Upper lobe of left lung (tissue), 6 donors: ENCODE results near the gene MCTP1. TPM values are rescaled to one million over a fixed set of nuclear protein-coding genes. Genes with fewer than 3 reads are reported as not detected.

ENCODE experiments used
- ATAC-seq, 2 donors: fragments of 200-7000 bp; cut with Tn5 transposase; one replicate each; pipeline ENCODE4 v1.9.1; 2022; ENCODE audit warnings: mild to moderate bottlenecking in 2 of 2, moderate library complexity in 2 of 2; ENCODE audit not compliant: low FRiP score in 2 of 2
- DNase-seq, 2 donors: peaks; one replicate each; pipeline ENCODE4 v3.0.0-alpha.2; 2019 to 2020
- H3K27ac ChIP-seq, 4 donors: fragments of 200-600 bp; sonication (generic); one replicate each; pipeline ENCODE4 v1.5.1; 2016 to 2019
- H3K27me3 ChIP-seq, 4 donors: fragments of 200-600 bp; sonication (generic); one replicate each; pipeline ENCODE4 v1.5.1; 2017 to 2019
- H3K36me3 ChIP-seq, 4 donors: fragments of 200-600 bp; sonication (generic); one replicate each; pipeline ENCODE4 v1.5.1; 2016 to 2019
- H3K4me1 ChIP-seq, 4 donors: fragments of 200-600 bp; sonication (generic); one replicate each; pipeline ENCODE4 v1.5.1; 2018 to 2019
- H3K4me3 ChIP-seq, 4 donors: fragments of 200-600 bp; sonication (generic); one replicate each; pipeline ENCODE4 v1.5.1; 2017 to 2019; ENCODE audit warnings: mild to moderate bottlenecking in 2 of 4, moderate library complexity in 1 of 4
- H3K9me3 ChIP-seq, 4 donors: fragments of 200-600 bp; sonication (generic); one replicate each; pipeline ENCODE4 v1.5.1; 2018 to 2019
- CTCF ChIP-seq, 6 experiments: fragments of 450-650 bp in 4 of 6; fragments of 200-600 bp in 2 of 6; sonication (generic) in 2 of 6; IDR thresholded peaks; one replicate each; pipeline ENCODE4 v1.5.1; 2016 to 2019; ENCODE audit warnings: antibody characterized with exemption in 6 of 6
- EP300 ChIP-seq, 4 donors: sonication (generic); formaldehyde crosslinking; IDR thresholded peaks; one replicate each; pipeline ENCODE4 v1.5.1; 2017; ENCODE audit warnings: antibody characterized with exemption in 4 of 4, control low read depth in 2 of 4
- POLR2A ChIP-seq, 4 donors: fragments of 450-650 bp; IDR thresholded peaks; one replicate each; pipeline ENCODE4 v1.5.1; 2016 to 2017; ENCODE audit warnings: antibody characterized with exemption in 4 of 4, mild to moderate bottlenecking in 2 of 4
- POLR2AphosphoS5 ChIP-seq, 2 donors: sonication (generic); formaldehyde crosslinking; IDR thresholded peaks; one replicate each; pipeline ENCODE4 v1.5.1; 2017; ENCODE audit warnings: antibody characterized with exemption in 2 of 2
- WGBS, 2 donors: methylation state at CpG; one replicate each; pipeline ENCODE4 v1.1.5; 2017 to 2018; 5-methylcytosine and 5-hydroxymethylcytosine counted together
- total RNA-seq, 6 donors: library from RNA; depleted of rRNA in 4 of 6; stranded (reverse); fragments of >200 nt in 4 of 6; gene quantifications; one replicate each; pipeline versions ENCODE4 v1.1.0 to v1.2.1, GENCODE V29; 2016 to 2021
- donor health status: DM: no; HTN: no; CAD: no; lungs with moderate emphysema.
- donor health status: DM: no; HTN: yes; CAD: no; lungs with severe emphysema.

MCTP1 gene
- total RNA-seq, 6 donors from 2014 or later: 30.4 to 43.8 (median 38.3) TPM

GRCh38 chr5:95050708-95051107, 234.2 kb downstream of the MCTP1 start:
- ATAC-seq (no peak), DNase-seq (no peak)
- Histone ChIP-seq H3K9me3 (no peaks in the 10 kb centered on the region), H3K36me3 (no peaks in the 10 kb centered on the region), H3K27me3 (no peaks in the 10 kb centered on the region), H3K27ac (no peak overlapping the region), H3K4me1 (no peaks in the 10 kb centered on the region), H3K4me3 (no peak overlapping the region)
- 69 to 79% methylated on average over 1 of the region's 1 CpG for WGBS, 2 donors
- TF ChIP-seq POLR2AphosphoS5 (IDR thresholded peaks at IDR 0.05) (no peak), CTCF (IDR thresholded peaks at IDR 0.05) (no peak), EP300 (IDR thresholded peaks at IDR 0.05) (no peak), POLR2A (IDR thresholded peaks at IDR 0.05) (no peak)

GRCh38 chr5:95048628-95049027, 236.3 kb downstream of the MCTP1 start:
- DNase-seq (no peak), ATAC-seq (peak in 1 of 2 donors; percentile 53)
- H3K9me3 ChIP-seq: no peaks in the 10 kb centered on the region
- no peaks in the 10 kb centered on the region for H3K36me3 ChIP-seq
- H3K4me3 ChIP-seq: no peak overlapping the region
- peaks cover 8 to 15% (median 8%) of the 10 kb centered on the region in 4 donors for H3K4me1 ChIP-seq
- H3K27me3 ChIP-seq: no peaks in the 10 kb centered on the region
- WGBS, 2 donors: 38 to 57% methylated on average over 1 of the region's 1 CpG
- TF ChIP-seq POLR2A (IDR thresholded peaks at IDR 0.05): no peak
- no peak for TF ChIP-seq EP300 (IDR thresholded peaks at IDR 0.05)
- TF ChIP-seq POLR2AphosphoS5 (IDR thresholded peaks at IDR 0.05): no peak
- no peak for TF ChIP-seq CTCF (IDR thresholded peaks at IDR 0.05)
- H3K27ac ChIP-seq: peak overlapping the region in 1 of 4 donors; percentile 44

- Histone ChIP-seq H3K27me3 (no peaks in the 10 kb centered on the region), H3K9me3 (no peaks in the 10 kb centered on the region), H3K36me3 (no peaks in the 10 kb centered on the region), H3K4me1 (peaks cover 23 to 35% (median 26%) of the 10 kb centered on the region in 4 donors), H3K27ac (no peak overlapping the region), H3K4me3 (no peak overlapping the region)
- ATAC-seq (no peak), DNase-seq (no peak)
- TF ChIP-seq POLR2AphosphoS5 (IDR thresholded peaks at IDR 0.05): no peak
- no peak for TF ChIP-seq POLR2A (IDR thresholded peaks at IDR 0.05)
- TF ChIP-seq CTCF (IDR thresholded peaks at IDR 0.05): no peak
- no peak for TF ChIP-seq EP300 (IDR thresholded peaks at IDR 0.05)
- WGBS, 2 donors: 69 to 85% methylated on average over 5 of the region's 5 CpGs
Observed at GRCh38 chr5:95045181-95045965, 239.5 kb downstream of the MCTP1 start.

GRCh38 chr5:95044096-95044495, 240.8 kb downstream of the MCTP1 start:
- no peaks in the 10 kb centered on the region for H3K36me3 ChIP-seq
- H3K27ac ChIP-seq: no peak overlapping the region
- H3K4me3 ChIP-seq: no peak overlapping the region
- ATAC-seq (no peak), DNase-seq (no peak)
- peaks cover 23 to 35% (median 26%) of the 10 kb centered on the region in 4 donors for H3K4me1 ChIP-seq
- TF ChIP-seq CTCF (IDR thresholded peaks at IDR 0.05) (no peak), POLR2A (IDR thresholded peaks at IDR 0.05) (no peak), EP300 (IDR thresholded peaks at IDR 0.05) (no peak), POLR2AphosphoS5 (IDR thresholded peaks at IDR 0.05) (no peak)
- H3K27me3 ChIP-seq: no peaks in the 10 kb centered on the region
- WGBS, 2 donors: 51 to 57% methylated on average over 2 of the region's 2 CpGs
- no peaks in the 10 kb centered on the region for H3K9me3 ChIP-seq

- 54 to 60% methylated on average over 3 of the region's 3 CpGs for WGBS, 2 donors
- Histone ChIP-seq H3K9me3 (no peaks in the 10 kb centered on the region), H3K4me3 (no peak overlapping the region), H3K4me1 (peaks cover 23 to 35% (median 26%) of the 10 kb centered on the region in 4 donors), H3K36me3 (no peaks in the 10 kb centered on the region), H3K27ac (no peak overlapping the region), H3K27me3 (no peaks in the 10 kb centered on the region)
- no peak for DNase-seq
- ATAC-seq: no peak
- no peak for TF ChIP-seq CTCF (IDR thresholded peaks at IDR 0.05)
- TF ChIP-seq EP300 (IDR thresholded peaks at IDR 0.05): no peak
- TF ChIP-seq POLR2A (IDR thresholded peaks at IDR 0.05): no peak
- no peak for TF ChIP-seq POLR2AphosphoS5 (IDR thresholded peaks at IDR 0.05)
Observed at GRCh38 chr5:95043648-95044047, 241.2 kb downstream of the MCTP1 start.
